ENCODE measurements around the gene HSF2. TPM values are rescaled to one million over a fixed set of nuclear protein-coding genes. Genes with fewer than 3 reads are reported as not detected.

Gene HSF2
- total RNA-seq, 1 donor from 2014 or later: 12.3 TPM

DNA sequence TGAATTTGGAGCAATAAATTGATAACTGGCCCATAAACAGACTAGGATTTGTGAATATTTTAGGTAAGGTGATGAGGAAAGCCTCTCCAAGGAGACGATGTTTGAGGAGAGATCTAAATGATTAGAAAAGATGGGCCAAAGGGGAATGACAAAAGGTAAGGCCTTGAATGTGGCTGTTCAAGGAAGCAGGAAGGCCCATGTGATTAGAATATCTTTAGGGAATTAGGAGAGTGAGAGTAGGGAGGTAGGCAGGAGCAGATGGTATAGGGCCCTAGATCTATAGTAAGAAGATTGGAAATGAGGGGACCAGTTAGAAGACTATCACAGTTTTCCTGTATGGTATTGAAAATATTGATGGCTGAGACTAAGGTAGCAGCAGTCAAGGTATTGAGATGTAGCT lies 6.7 kb downstream of the HSF2 start:
- Mint-ChIP-seq H3K9me3 (ENCODE audit: low read depth) (no peaks in the 10 kb centered on the region), H3K27ac (ENCODE audit: unreplicated experiment) (no peak overlapping the region), H3K27me3 (ENCODE audit: low read depth) (no peaks in the 10 kb centered on the region), H3K4me1 (ENCODE audit: low read depth) (peaks cover 27% of the 10 kb centered on the region), H3K36me3 (ENCODE audit: low read depth) (no peaks in the 10 kb centered on the region), H3K4me3 (ENCODE audit: unreplicated experiment) (no peak overlapping the region)
- TF ChIP-seq, protein P1, sequence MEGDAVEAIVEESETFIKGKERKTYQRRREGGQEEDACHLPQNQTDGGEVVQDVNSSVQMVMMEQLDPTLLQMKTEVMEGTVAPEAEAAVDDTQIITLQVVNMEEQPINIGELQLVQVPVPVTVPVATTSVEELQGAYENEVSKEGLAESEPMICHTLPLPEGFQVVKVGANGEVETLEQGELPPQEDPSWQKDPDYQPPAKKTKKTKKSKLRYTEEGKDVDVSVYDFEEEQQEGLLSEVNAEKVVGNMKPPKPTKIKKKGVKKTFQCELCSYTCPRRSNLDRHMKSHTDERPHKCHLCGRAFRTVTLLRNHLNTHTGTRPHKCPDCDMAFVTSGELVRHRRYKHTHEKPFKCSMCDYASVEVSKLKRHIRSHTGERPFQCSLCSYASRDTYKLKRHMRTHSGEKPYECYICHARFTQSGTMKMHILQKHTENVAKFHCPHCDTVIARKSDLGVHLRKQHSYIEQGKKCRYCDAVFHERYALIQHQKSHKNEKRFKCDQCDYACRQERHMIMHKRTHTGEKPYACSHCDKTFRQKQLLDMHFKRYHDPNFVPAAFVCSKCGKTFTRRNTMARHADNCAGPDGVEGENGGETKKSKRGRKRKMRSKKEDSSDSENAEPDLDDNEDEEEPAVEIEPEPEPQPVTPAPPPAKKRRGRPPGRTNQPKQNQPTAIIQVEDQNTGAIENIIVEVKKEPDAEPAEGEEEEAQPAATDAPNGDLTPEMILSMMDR (IDR thresholded peaks at IDR 0.05): no peak
- DNase-seq (ENCODE audit: low spot score): no peak

DNA sequence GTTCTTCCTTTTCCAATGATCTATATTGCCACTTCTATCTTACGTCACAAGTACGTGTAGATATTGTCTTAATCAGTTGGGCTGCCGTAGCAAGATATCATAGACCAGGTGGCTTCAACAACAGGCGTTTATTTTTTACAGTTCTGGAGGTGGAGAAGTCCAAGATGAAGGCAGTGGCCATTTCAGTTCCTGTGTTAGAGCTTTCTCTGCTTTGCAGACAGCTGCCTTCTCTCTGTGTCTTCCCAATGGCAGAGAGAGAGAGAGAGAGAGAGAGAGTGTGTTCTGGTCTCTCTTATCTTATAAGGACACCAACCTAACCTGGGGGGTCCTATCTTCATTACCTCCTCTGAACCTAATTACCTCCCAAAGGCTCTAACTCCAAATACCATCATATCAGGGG lies 8.3 kb downstream of the HSF2 start:
- Mint-ChIP-seq H3K9me3 (ENCODE audit: low read depth) (no peaks in the 10 kb centered on the region), H3K36me3 (ENCODE audit: low read depth) (peaks cover 3% of the 10 kb centered on the region), H3K4me1 (ENCODE audit: low read depth) (peaks cover 15% of the 10 kb centered on the region), H3K27ac (ENCODE audit: unreplicated experiment) (no peak overlapping the region), H3K4me3 (ENCODE audit: unreplicated experiment) (no peak overlapping the region), H3K27me3 (ENCODE audit: low read depth) (no peaks in the 10 kb centered on the region)
- TF ChIP-seq, protein P1 (IDR thresholded peaks at IDR 0.05): no peak
- no peak for DNase-seq (ENCODE audit: low spot score)

DNA sequence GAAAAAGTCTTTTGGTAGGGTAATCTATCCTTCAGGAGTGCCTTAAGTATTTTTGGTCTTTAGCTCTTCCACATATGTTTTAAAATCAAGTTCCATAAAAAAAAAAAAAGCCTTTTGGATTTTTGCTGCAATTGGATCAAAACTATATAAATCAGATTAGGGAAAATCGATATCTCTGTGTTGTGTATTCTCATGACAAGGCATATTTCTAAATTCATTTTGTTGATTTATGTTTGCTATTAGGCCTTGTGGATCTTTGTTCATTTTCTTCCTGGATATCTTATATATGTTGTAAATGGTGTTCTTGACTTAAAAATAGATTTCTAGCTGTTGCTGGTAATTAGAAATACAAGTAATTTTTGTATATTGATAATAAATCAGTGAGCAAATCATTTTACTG lies 8.8 kb downstream of the HSF2 start:
- TF ChIP-seq, protein P1 (IDR thresholded peaks at IDR 0.05): no peak
- H3K27me3 Mint-ChIP-seq (ENCODE audit: low read depth): no peaks in the 10 kb centered on the region
- no peak for DNase-seq (ENCODE audit: low spot score)
- peaks cover 3% of the 10 kb centered on the region for H3K36me3 Mint-ChIP-seq (ENCODE audit: low read depth)
- H3K9me3 Mint-ChIP-seq (ENCODE audit: low read depth): no peaks in the 10 kb centered on the region
- H3K4me3 Mint-ChIP-seq (ENCODE audit: unreplicated experiment): no peak overlapping the region
- H3K4me1 Mint-ChIP-seq (ENCODE audit: low read depth): peaks cover 15% of the 10 kb centered on the region
- H3K27ac Mint-ChIP-seq (ENCODE audit: unreplicated experiment): no peak overlapping the region

DNA sequence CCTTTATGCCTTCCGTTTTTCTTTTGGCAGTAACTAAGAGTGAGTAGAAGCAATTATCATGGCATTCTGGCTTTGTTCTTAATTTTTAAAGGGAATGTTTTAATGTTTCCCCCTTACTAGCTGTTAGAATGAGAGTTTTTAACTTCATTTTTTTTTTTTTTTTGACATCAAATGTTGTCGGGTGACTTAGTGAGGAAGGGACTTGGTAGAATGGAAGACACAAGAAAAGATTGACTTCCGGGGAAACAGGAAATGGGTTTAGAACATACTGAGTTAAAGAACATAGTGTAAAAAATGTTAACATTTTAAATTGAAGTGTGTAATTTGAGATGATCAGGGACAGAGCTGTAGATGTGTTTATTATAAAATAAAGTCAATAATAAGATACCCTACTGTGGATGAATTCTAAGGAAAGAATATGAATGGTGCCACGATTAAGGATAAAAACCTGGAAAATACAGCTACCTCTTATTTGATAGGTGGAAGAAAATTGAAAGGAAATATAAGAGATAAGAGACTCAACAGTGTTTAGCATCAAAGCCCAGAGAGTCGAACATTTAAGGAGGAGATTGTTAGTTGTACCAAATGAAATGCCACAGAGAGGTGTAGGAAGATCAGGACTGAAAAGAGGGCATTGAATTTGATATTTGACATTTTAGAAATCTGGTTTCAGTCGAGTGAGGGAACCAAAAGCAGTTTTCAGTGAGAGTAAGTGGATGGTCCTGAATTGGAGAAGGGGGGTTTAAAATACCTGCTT lies 9.4 kb downstream of the HSF2 start:
- TF ChIP-seq, protein P1 (IDR thresholded peaks at IDR 0.05): no peak
- Mint-ChIP-seq H3K4me1 (ENCODE audit: low read depth) (peaks cover 15% of the 10 kb centered on the region), H3K27me3 (ENCODE audit: low read depth) (no peaks in the 10 kb centered on the region), H3K36me3 (ENCODE audit: low read depth) (peaks cover 5% of the 10 kb centered on the region), H3K27ac (ENCODE audit: unreplicated experiment) (no peak overlapping the region), H3K9me3 (ENCODE audit: low read depth) (no peaks in the 10 kb centered on the region), H3K4me3 (ENCODE audit: unreplicated experiment) (no peak overlapping the region)
- DNase-seq (ENCODE audit: low spot score): no peak

DNA sequence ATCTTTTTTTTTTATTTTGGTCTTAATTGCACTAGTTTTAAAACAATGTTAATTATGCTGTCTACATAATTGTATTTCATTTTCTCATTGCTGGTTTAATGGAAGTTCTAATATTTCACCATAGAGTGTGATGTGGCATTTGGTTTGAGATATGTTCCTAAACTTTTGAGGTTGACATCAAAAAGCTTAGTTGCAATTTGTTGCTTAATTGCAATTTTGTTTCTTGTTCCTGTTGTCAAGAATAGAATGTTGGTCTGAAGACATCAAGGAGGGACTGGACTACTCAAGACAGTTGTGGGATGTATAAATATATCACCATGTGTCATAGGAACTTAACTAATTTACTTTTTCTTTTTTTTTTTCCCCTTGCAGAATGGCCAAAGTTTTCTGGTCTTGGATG lies 12.5 kb downstream of the HSF2 start:
- Mint-ChIP-seq H3K4me3 (ENCODE audit: unreplicated experiment) (no peak overlapping the region), H3K36me3 (ENCODE audit: low read depth) (peaks cover 11% of the 10 kb centered on the region), H3K27me3 (ENCODE audit: low read depth) (no peaks in the 10 kb centered on the region), H3K4me1 (ENCODE audit: low read depth) (peaks cover 11% of the 10 kb centered on the region), H3K9me3 (ENCODE audit: low read depth) (no peaks in the 10 kb centered on the region), H3K27ac (ENCODE audit: unreplicated experiment) (no peak overlapping the region)
- DNase-seq (ENCODE audit: low spot score): no peak
- TF ChIP-seq, protein P1 (IDR thresholded peaks at IDR 0.05): no peak

Data from chondrocyte (in vitro differentiated cells).